SK-N-SH (cell line): ENCODE measurements around the gene TM9SF2. TPM values are rescaled to one million over a fixed set of nuclear protein-coding genes. Genes with fewer than 3 reads are reported as not detected.

ENCODE experiments used
- CTCF ChIA-PET: fragments of 300-600, 350-600 bp; formaldehyde crosslinking; extraction: SDS; loops from one replicate; lab custom pipeline; 2021; lab: Yijun Ruan, JAX
- POLR2A ChIA-PET: fragments of 350-600 bp; sonication (Branson Sonifier 250); formaldehyde crosslinking; extraction: SDS; loops from one replicate; lab custom pipeline; 2020; ENCODE audit warnings: antibody characterized with exemption, inconsistent platforms; lab: Yijun Ruan, JAX
- DNase-seq: peaks from one replicate; pipeline ENCODE4 v3.0.0; 2012
- H2AFZ ChIP-seq: fragments of 200-600 bp; sonication (generic); 2 replicates; pipeline ENCODE4 v1.8.1; 2016; ENCODE audit warnings: antibody characterized with exemption, mild to moderate bottlenecking, low read depth
- H3F3A ChIP-seq: fragments of 200-600 bp; sonication (generic); replicated peaks from 2 replicates; pipeline ENCODE3; 2016; ENCODE audit warnings: antibody characterized with exemption, mild to moderate bottlenecking; ENCODE audit not compliant: insufficient read depth
- H3K27ac ChIP-seq, 2 experiments: fragments of 200-500 bp in 1 of 2; fragments of 200-600 bp in 1 of 2; sonication (Bioruptor generic) in 1 of 2; sonication (generic), shearing (Covaris generic) in 1 of 2; 2 replicates each; pipeline versions ENCODE4 v1.5.1 to v1.6.1; 2014 to 2016; ENCODE audit warnings: low read depth in 2 of 2, inconsistent platforms in 1 of 2, low read length in 1 of 2, mild to moderate bottlenecking in 1 of 2, mixed read lengths in 1 of 2
- H3K27me3 ChIP-seq: fragments of 200-600 bp; sonication (generic), shearing (Covaris generic); 2 replicates; pipeline ENCODE4 v1.6.1; 2016; ENCODE audit warnings: mixed run types; ENCODE audit not compliant: insufficient read depth
- H3K36me3 ChIP-seq, 2 experiments: fragments of 200-500 bp in 1 of 2; fragments of 200-600 bp in 1 of 2; sonication (Bioruptor generic) in 1 of 2; sonication (generic) in 1 of 2; replicated peaks in 1 of 2; 2 replicates each; pipeline versions ENCODE3 to v1.5.1; 2014 to 2016; ENCODE audit warnings: low read length in 1 of 2, mild to moderate bottlenecking in 1 of 2; ENCODE audit not compliant: insufficient read depth in 2 of 2, control insufficient read depth in 1 of 2
- H3K4me1 ChIP-seq, 2 experiments: fragments of 200-500 bp in 1 of 2; fragments of 200-600 bp in 1 of 2; sonication (Bioruptor generic) in 1 of 2; sonication (generic), shearing (Covaris generic) in 1 of 2; 2 replicates each; pipeline versions ENCODE4 v1.5.1 to v1.6.1; 2014 to 2016; ENCODE audit warnings: low read depth in 1 of 2, low read length in 1 of 2, mixed run types in 1 of 2; ENCODE audit not compliant: insufficient read depth in 2 of 2, control insufficient read depth in 1 of 2
- H3K4me2 ChIP-seq: fragments of 200-600 bp; sonication (generic), shearing (Covaris generic); 2 replicates; pipeline ENCODE4 v1.6.1; 2017; ENCODE audit warnings: mixed run types
- H3K4me3 ChIP-seq, 2 experiments: fragments of 200-500 bp in 1 of 2; fragments of 200-600 bp in 1 of 2; sonication (Bioruptor generic) in 1 of 2; sonication (generic), shearing (Covaris generic) in 1 of 2; 2 replicates each; pipeline versions ENCODE4 v1.5.1 to v1.8.1; 2014 to 2016; ENCODE audit warnings: low read depth in 2 of 2, inconsistent platforms in 1 of 2, low read length in 1 of 2, mild to moderate bottlenecking in 1 of 2, mixed read lengths in 1 of 2, moderate library complexity in 1 of 2
- H3K79me2 ChIP-seq: fragments of 200-600 bp; sonication (generic); 2 replicates; pipeline ENCODE4 v1.8.1; 2017; ENCODE audit warnings: mild to moderate bottlenecking; ENCODE audit not compliant: insufficient read depth
- H3K9ac ChIP-seq: fragments of 200-600 bp; sonication (generic); 2 replicates; pipeline ENCODE4 v1.6.1; 2017; ENCODE audit warnings: mixed run types
- H3K9me2 ChIP-seq: fragments of 200-600 bp; sonication (generic); 2 replicates; pipeline ENCODE4 v1.6.1; 2017; ENCODE audit warnings: mixed run types
- H3K9me3 ChIP-seq: fragments of 200-600 bp; sonication (generic); 2 replicates; pipeline ENCODE4 v1.6.1; 2017; ENCODE audit warnings: mixed run types, mild to moderate bottlenecking, moderate library complexity
- H4K20me1 ChIP-seq: fragments of 200-600 bp; sonication (generic); 2 replicates; pipeline ENCODE4 v1.6.1; 2017; ENCODE audit warnings: mild to moderate bottlenecking, mixed run types; ENCODE audit not compliant: insufficient read depth
- CHD2 ChIP-seq: fragments of 150-350 bp; IDR thresholded peaks from 2 replicates; pipeline ENCODE4 v1.6.1; 2018; ENCODE audit warnings: low read length; ENCODE audit not compliant: partially characterized antibody
- EZH2phosphoT487 ChIP-seq: fragments of 200-600 bp; sonication (generic); IDR thresholded peaks from 2 replicates; pipeline ENCODE4 v1.6.1; 2017; ENCODE audit warnings: low read depth, mixed run types, mild to moderate bottlenecking, antibody characterized with exemption, moderate library complexity, borderline replicate concordance
- FOSL2 ChIP-seq: IDR thresholded peaks from 2 replicates; pipeline ENCODE4 v1.4.0; 2012; ENCODE audit warnings: low read depth, mild to moderate bottlenecking, moderate library complexity, borderline replicate concordance
- GATA2 ChIP-seq: sonication (generic); formaldehyde crosslinking; IDR thresholded peaks from 2 replicates; pipeline ENCODE4 v1.5.0; 2020; ENCODE audit warnings: mild to moderate bottlenecking, missing genetic modification reagents
- IRF3 ChIP-seq: fragments of 150-350 bp; IDR thresholded peaks from 2 replicates; pipeline ENCODE4 v1.6.1; 2016; ENCODE audit warnings: mild to moderate bottlenecking, low read depth, low read length
- POLR2AphosphoS5 ChIP-seq: IDR thresholded peaks from 2 replicates; pipeline ENCODE4 v1.6.1; 2012; ENCODE audit warnings: low read depth, low read length
- RFX5 ChIP-seq: IDR thresholded peaks from 2 replicates; pipeline ENCODE4 v1.6.1; 2012; ENCODE audit warnings: mild to moderate bottlenecking, improper control_type of control experiment, low read length
- TCF12 ChIP-seq: IDR thresholded peaks from 2 replicates; pipeline ENCODE4 v1.4.0; 2012
- ZBTB33 ChIP-seq: IDR thresholded peaks from 2 replicates; pipeline ENCODE4 v1.4.0; 2012; ENCODE audit warnings: low read depth, borderline replicate concordance
- WGBS: methylation state at CpG from one replicate; pipeline ENCODE4 v1.1.6; 2017; ENCODE audit warnings: low lambda C conversion rate; 5-methylcytosine and 5-hydroxymethylcytosine counted together
- polyA plus RNA-seq, 3 experiments: library from polyadenylated mRNA; depleted of rRNA; stranded (reverse); fragments of >200 nt; gene quantifications; 2 replicates each; pipeline ENCODE4 v1.2.3, GENCODE V29; 2012
- TF ChIP-seq, protein P1 (sequence below): IDR thresholded peaks from 2 replicates; pipeline ENCODE4 v1.6.1; 2012; ENCODE audit warnings: mild to moderate bottlenecking, low read depth, low read length, moderate library complexity
- TF ChIP-seq, protein P2 (sequence below): IDR thresholded peaks from 2 replicates; pipeline ENCODE4; 2012

The TM9SF2 gene
- polyA plus RNA-seq, 1 of the 3 experiments (the other 2 are of a cell fraction), result 49.8 TPM

DNA sequence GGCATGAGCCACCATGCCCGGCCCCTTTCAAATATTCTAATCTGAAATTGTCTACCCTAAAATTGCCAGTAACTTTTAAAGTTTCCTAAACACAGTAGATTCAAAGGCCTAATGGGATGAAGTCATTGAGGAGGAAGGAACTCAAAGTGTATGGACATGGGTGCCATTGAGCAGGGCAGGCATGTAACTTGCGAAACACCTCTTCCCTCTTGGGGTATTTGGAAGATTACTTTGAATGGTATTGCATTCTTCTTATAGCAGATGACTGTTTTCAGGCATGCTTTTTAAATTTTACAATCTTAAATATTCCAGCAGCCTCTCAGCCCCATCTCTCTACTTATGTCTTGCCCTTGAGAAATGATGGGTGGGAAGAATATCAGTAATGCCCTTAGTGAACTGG lies 21.0 kb downstream of the TM9SF2 start:
- POLR2A ChIA-PET, result no interaction called here
- no peak for DNase-seq

More for the DNA sequence above, 21.0 kb downstream of the TM9SF2 start:
- Histone ChIP-seq H3K36me3 (peaks cover 35 to 56% of the 10 kb centered on the region in 2 experiments), H3K27ac (no peak overlapping the region), H3K4me2 (no peak overlapping the region), H3K9ac (no peak overlapping the region), H3K4me3 (no peak overlapping the region), H3K4me1 (no peaks in the 10 kb centered on the region)
- WGBS, result 98% methylated on average over 2 of the region's 2 CpGs
- TF ChIP-seq EZH2phosphoT487 (no peak), GATA2 (CRISPR knock-in tag) (no peak), TCF12 (no peak), ZBTB33 (no peak), POLR2AphosphoS5 (no peak), RFX5 (no peak), CHD2 (no peak), FOSL2 (no peak), IRF3 (no peak)
- TF ChIP-seq, protein P1, sequence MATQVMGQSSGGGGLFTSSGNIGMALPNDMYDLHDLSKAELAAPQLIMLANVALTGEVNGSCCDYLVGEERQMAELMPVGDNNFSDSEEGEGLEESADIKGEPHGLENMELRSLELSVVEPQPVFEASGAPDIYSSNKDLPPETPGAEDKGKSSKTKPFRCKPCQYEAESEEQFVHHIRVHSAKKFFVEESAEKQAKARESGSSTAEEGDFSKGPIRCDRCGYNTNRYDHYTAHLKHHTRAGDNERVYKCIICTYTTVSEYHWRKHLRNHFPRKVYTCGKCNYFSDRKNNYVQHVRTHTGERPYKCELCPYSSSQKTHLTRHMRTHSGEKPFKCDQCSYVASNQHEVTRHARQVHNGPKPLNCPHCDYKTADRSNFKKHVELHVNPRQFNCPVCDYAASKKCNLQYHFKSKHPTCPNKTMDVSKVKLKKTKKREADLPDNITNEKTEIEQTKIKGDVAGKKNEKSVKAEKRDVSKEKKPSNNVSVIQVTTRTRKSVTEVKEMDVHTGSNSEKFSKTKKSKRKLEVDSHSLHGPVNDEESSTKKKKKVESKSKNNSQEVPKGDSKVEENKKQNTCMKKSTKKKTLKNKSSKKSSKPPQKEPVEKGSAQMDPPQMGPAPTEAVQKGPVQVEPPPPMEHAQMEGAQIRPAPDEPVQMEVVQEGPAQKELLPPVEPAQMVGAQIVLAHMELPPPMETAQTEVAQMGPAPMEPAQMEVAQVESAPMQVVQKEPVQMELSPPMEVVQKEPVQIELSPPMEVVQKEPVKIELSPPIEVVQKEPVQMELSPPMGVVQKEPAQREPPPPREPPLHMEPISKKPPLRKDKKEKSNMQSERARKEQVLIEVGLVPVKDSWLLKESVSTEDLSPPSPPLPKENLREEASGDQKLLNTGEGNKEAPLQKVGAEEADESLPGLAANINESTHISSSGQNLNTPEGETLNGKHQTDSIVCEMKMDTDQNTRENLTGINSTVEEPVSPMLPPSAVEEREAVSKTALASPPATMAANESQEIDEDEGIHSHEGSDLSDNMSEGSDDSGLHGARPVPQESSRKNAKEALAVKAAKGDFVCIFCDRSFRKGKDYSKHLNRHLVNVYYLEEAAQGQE, result no peak
- TF ChIP-seq, protein P2, sequence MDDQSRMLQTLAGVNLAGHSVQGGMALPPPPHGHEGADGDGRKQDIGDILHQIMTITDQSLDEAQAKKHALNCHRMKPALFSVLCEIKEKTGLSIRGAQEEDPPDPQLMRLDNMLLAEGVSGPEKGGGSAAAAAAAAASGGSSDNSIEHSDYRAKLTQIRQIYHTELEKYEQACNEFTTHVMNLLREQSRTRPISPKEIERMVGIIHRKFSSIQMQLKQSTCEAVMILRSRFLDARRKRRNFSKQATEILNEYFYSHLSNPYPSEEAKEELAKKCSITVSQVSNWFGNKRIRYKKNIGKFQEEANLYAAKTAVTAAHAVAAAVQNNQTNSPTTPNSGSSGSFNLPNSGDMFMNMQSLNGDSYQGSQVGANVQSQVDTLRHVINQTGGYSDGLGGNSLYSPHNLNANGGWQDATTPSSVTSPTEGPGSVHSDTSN, result no peak
- TF ChIP-seq, all 33 proteins: peak for 0
- Histone ChIP-seq H2AFZ (no peak overlapping the region), H3K9me2 (no peaks in the 10 kb centered on the region), H3K79me2 (peaks cover 24% of the 10 kb centered on the region), H3F3A (no peaks in the 10 kb centered on the region), H3K9me3 (no peaks in the 10 kb centered on the region), H4K20me1 (peaks cover 3% of the 10 kb centered on the region), H3K27me3 (no peaks in the 10 kb centered on the region)
- CTCF ChIA-PET, result no interaction called here
